HG02981 (cell line): ENCODE results near the gene PCDHGB3.
"Not testable (repeated sequence)": the region's sequence is repeated elsewhere in the genome, so short reads cannot be mapped to it uniquely, and the experiment has no call there.

ENCODE experiments used
- ATAC-seq: cut with Tn5 transposase; IDR thresholded peaks from one replicate; pipeline ENCODE4 v1.9.1; 2021; ENCODE audit warnings: mild to moderate bottlenecking, moderate library complexity; ENCODE audit not compliant: unreplicated experiment

The PCDHGB3 gene

DNA sequence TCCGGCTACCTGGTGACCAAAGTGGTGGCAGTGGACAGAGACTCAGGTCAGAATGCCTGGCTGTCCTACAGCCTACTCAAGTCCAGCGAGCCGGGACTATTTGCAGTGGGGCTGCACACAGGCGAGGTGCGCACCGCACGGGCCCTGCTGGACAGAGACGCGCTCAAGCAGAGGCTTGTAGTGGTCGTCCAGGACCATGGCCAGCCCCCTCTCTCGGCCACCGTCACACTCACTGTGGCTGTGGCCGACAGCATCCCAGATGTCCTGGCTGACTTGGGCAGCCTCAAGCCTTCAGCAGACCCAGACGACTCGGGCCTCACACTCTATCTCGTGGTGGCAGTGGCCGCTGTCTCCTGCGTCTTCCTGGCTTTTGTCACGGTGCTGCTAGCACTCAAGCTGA lies 13.1 kb upstream of the PCDHGB3 start:
- ATAC-seq = no peak

- ATAC-seq = no peak
Observed at GRCh38 chr5:141359790-141360426, 10.1 kb upstream of the PCDHGB3 start, which contains the start of gene PCDHGB2. TSS of gene PCDHGB2 (plus strand) at chr5:141359994. CDS start at chr5:141360136, 142 bp downstream.

- ATAC-seq = no peak
Observed at GRCh38 chr5:141360685-141361084, 9.4 kb upstream of the PCDHGB3 start.

GRCh38 chr5:141362719-141363118 lies 7.3 kb upstream of the PCDHGB3 start:
- ATAC-seq = no peak

DNA sequence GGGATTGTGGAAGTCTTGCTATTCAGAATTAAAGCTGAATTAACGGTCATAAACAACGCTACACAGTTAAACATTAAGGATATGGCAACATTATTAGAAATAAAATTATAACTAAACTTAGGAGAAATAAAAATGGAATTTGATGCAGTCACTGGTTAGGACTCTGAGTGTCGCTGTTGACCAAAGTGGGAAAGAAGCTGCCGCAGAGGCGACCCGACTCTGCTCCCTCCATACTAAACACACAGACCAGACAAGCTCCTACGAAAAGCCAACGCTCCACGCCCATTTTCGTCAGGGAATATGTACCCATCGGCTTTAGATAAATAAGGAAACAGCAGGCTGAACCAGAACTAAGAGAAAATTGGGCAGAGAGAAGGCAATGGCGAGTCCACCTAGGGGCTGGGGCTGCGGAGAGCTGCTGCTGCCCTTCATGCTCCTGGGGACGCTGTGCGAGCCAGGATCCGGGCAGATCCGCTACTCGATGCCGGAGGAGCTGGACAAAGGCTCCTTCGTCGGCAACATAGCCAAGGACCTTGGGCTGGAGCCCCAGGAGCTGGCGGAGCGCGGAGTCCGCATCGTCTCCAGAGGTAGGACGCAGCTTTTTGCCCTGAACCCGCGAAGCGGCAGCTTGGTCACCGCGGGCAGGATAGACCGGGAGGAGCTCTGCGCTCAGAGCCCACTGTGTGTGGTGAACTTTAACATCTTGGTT lies 5.9 kb upstream of the PCDHGB3 start, which contains the start of gene PCDHGA5:
TSS of gene PCDHGA5 (plus strand) at position 211 of the 709 bp plus-strand sequence. CDS start at position 380, 169 bp downstream.
- ATAC-seq = no peak

DNA sequence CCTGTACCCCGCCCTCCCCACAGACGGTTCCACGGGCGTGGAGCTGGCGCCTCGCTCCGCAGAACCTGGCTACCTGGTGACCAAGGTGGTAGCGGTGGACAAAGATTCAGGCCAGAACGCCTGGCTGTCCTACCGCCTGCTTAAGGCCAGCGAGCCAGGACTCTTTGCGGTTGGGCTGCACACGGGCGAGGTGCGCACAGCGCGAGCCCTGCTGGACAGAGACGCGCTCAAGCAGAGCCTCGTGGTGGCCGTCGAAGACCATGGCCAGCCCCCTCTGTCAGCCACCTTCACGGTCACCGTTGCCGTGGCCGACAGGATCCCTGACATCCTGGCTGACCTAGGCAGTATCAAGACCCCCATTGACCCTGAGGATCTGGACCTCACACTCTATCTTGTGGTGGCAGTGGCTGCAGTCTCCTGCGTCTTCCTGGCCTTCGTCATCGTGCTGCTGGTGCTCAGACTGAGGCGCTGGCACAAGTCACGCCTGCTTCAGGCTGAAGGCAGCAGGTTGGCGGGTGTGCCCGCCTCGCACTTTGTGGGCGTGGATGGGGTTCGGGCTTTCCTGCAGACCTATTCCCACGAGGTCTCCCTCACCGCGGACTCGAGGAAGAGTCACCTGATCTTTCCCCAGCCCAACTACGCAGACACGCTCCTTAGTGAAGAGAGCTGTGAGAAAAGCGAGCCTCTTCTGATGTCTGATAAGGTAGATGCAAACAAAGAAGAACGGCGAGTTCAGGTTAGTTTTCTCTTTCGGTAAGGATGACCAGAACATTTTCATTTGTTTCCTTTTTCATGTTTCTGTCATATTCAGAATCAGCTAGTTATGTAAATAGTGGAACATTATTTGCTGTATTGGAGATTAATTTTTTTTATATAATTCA lies 3.8 kb upstream of the PCDHGB3 start:
- ATAC-seq = no peak

DNA sequence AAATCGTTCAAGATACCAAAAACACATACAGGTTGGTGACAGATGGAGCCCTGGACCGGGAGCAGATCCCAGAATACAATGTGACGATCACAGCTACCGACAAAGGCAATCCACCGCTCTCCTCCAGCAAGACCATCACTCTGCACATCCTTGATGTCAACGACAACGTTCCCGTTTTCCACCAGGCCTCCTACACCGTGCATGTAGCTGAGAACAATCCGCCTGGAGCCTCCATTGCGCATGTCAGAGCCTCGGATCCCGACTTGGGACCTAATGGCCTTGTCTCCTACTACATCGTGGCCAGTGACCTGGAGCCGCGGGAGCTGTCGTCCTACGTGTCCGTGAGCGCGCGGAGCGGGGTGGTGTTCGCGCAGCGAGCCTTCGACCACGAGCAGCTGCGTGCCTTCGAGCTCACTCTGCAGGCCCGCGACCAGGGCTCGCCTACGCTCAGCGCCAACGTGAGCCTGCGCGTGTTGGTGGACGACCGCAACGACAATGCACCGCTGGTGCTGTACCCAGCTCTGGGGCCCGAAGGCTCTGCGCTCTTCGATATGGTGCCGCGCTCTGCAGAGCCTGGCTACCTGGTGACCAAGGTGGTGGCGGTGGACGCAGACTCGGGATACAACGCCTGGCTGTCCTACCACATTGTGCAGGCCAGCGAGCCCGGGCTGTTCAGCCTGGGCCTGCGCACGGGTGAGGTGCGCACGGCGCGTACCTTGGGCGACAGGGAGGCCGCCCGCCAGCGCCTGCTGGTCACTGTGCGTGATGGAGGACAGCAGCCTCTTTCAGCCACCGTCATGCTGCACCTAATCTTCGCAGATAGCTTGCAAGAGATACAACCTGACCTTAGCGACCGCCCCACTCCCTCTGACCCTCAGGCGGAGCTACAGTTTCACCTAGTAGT lies 1.8 kb downstream of the PCDHGB3 start:
- no peak for ATAC-seq

DNA sequence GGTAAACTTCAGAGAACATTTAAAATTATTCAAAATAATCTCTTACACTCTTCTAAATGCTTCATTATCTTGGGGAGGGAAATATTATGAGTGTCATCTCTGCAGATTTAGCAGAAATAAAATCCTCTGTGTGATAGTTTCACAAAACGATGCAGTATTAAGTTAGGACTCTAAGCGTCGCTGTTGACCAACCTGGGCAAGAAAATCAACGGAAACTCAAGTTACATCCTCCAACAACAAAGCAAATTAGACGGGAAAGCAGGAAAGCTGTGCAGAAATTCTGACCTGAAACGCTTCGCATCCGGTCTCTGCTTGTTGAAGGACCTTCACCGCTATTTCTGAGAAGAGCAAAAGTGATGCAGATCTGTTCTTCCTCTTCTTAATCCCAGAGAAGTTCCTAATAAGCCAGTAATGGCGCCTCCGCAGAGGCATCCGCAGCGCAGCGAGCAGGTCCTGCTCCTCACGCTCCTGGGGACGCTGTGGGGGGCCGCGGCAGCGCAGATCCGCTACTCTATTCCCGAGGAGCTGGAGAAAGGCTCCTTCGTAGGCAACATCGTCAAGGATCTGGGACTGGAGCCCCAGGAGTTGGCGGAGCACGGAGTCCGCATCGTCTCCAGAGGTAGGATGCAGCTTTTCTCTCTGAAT lies 3.8 kb downstream of the PCDHGB3 start, which contains the start of gene PCDHGA6:
TSS of gene PCDHGA6 (plus strand) at position 219 of the 645 bp plus-strand sequence. CDS start at position 412, 193 bp downstream.
- ATAC-seq = no peak

GRCh38 chr5:141374627-141375026 lies 4.6 kb downstream of the PCDHGB3 start:
- no peak for ATAC-seq

DNA sequence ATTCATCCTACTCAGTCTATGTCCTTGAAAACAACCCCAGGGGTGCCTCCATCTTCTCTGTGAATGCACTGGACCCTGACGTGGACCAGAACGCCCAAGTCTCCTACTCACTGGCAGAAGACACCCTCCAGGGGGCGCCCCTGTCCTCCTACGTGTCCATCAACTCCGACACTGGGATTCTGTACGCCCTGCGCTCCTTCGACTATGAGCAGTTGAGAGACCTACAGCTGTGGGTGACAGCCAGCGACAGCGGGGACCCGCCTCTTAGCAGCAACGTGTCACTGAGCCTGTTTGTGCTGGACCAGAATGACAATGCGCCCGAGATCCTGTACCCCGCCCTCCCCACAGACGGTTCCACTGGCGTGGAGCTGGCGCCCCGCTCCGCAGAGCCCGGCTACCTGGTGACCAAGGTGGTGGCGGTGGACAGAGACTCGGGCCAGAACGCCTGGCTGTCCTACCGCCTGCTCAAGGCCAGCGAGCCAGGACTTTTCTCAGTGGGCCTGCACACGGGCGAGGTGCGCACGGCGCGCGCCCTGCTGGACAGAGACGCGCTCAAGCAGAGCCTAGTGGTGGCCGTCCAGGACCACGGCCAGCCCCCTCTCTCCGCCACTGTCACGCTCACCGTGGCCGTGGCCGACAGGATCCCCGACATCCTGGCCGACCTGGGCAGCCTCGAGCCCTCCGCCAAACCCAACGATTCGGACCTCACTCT lies 5.6 kb downstream of the PCDHGB3 start:
- not testable (repeated sequence) for ATAC-seq

DNA sequence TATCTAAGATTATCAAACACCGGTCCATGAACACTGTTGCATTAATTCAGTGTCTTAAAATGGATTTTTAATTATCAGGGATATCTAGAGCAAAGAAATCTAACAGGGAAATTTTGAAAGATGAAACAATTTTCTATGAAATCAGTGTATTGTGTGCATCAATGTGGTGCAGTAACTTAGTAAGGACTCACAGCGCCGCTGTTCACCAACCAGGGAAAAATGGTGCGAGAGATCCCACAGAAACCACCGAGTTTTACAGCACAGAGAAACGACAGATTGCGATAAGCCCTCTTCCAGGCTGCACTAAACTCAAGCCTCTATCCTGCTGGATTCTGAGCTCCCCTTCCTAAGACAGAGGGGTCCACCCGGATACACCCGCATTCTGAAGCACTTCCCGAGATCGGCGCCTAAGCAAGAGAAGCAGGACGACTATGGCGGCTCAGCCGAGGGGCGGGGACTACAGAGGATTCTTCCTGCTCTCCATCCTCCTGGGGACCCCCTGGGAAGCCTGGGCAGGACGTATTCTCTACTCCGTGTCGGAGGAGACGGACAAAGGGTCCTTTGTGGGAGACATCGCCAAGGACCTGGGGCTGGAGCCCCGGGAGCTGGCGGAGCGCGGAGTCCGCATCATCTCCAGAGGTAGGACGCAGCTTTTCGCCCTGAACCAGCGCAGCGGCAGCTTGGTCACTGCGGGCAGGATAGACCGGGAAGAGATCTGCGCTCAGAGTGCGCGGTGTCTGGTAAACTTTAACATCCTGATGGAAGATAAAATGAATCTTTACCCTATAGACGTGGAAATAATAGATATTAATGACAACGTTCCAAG lies 12.6 kb downstream of the PCDHGB3 start, which contains the start of gene PCDHGA7:
TSS of gene PCDHGA7 (plus strand) at position 274 of the 826 bp plus-strand sequence. CDS start at position 432, 158 bp downstream.
- ATAC-seq = no peak

DNA sequence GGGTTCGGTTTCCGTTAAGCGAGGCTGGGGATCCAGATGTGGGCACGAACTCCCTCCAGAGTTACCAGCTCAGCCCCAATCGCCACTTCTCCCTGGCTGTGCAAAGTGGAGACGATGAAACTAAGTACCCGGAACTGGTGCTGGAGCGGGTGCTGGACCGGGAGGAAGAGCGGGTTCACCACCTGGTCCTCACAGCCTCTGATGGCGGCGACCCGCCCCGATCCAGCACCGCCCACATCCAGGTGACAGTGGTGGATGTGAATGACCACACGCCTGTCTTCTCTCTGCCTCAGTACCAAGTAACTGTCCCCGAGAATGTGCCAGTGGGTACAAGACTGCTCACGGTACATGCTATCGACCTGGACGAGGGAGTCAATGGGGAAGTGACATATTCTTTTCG lies 13.3 kb downstream of the PCDHGB3 start:
- ATAC-seq = no peak

- no peak for ATAC-seq
Observed at GRCh38 chr5:141384471-141385267, 14.6 kb downstream of the PCDHGB3 start.

GRCh38 chr5:141387557-141388311 lies 17.7 kb downstream of the PCDHGB3 start, which contains the start of gene PCDHGB4:
TSS of gene PCDHGB4 (plus strand) at chr5:141387698. CDS start at chr5:141387885, 187 bp downstream.
- ATAC-seq = peak; percentile 47

DNA sequence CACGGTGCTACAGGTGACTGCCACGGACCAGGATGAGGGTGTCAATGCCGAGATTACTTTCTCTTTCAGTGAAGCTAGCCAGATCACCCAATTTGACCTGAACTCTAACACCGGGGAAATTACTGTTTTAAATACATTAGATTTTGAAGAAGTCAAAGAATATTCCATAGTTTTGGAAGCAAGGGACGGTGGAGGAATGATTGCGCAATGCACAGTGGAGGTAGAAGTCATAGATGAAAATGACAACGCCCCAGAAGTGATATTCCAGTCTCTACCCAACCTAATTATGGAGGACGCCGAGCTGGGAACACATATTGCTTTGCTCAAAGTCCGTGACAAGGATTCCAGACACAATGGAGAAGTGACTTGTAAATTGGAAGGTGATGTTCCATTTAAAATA lies 18.6 kb downstream of the PCDHGB3 start:
- ATAC-seq = no peak
